Tibial artery (tissue), 4 donors: ENCODE results near the gene CELA1.

ENCODE experiments used
- DNase-seq, 2 donors: peaks; one replicate each; pipeline ENCODE4 v3.0.0-alpha.2; 2019
- H3K27ac ChIP-seq, 2 donors: fragments of 200-600 bp; sonication (generic) in 1 of 2; 1 replicate in 1 of 2; 2 replicates in 1 of 2; pipeline ENCODE4 v1.5.1; 2018 to 2019; ENCODE audit warnings: mild to moderate bottlenecking in 1 of 2
- H3K27me3 ChIP-seq, 2 donors: fragments of 200-600 bp; sonication (generic) in 1 of 2; one replicate each; pipeline versions ENCODE4 v1.5.1 to v1.6.0; 2016 to 2019
- H3K36me3 ChIP-seq, 3 donors: fragments of 200-600 bp; sonication (generic) in 2 of 3; one replicate each; pipeline ENCODE4 v1.5.1; 2016 to 2019; ENCODE audit warnings: mild to moderate bottlenecking in 2 of 3
- H3K4me1 ChIP-seq, 4 donors: fragments of 200-600 bp; sonication (generic) in 2 of 4; 1 replicate in 3 of 4; 2 replicates in 1 of 4; pipeline ENCODE4 v1.5.1; 2016 to 2019
- H3K4me3 ChIP-seq, 2 donors: fragments of 200-600 bp; sonication (generic) in 1 of 2; 1 replicate in 1 of 2; 2 replicates in 1 of 2; pipeline ENCODE4 v1.5.1; 2018 to 2019; ENCODE audit warnings: mild to moderate bottlenecking in 2 of 2
- H3K9me3 ChIP-seq, 3 donors: fragments of 200-600 bp; sonication (generic) in 1 of 3; one replicate each; pipeline ENCODE4 v1.5.1; 2016 to 2019
- CTCF ChIP-seq, 2 experiments: fragments of 200-600 bp in 1 of 2; fragments of 450-650 bp in 1 of 2; IDR thresholded peaks; one replicate each; pipeline ENCODE4 v1.5.1; 2017 to 2019; ENCODE audit warnings: antibody characterized with exemption in 2 of 2, mild to moderate bottlenecking in 1 of 2, moderate library complexity in 1 of 2
- intact Hi-C: fragments of 100-400 bp; cut with DNase I; formaldehyde crosslinking; loops from one replicate; pipeline ENCODE4 v1.15.0; 2023; ENCODE audit warnings: low total_unique reads

CELA1 gene

GRCh38 chr12:51388069-51388799 lies 41.8 kb upstream of the CELA1 start:
- Histone ChIP-seq H3K4me3 (no peak overlapping the region), H3K4me1 (peaks cover 0 to 28% (median 14%) of the 10 kb centered on the region in 4 donors), H3K36me3 (no peaks in the 10 kb centered on the region), H3K9me3 (no peaks in the 10 kb centered on the region), H3K27me3 (peaks cover 0 to 13% of the 10 kb centered on the region in 2 donors), H3K27ac (no peak overlapping the region)
- intact Hi-C loops, result no loop called here
- DNase-seq, result peak; percentile 44 to 67
- TF ChIP-seq CTCF (IDR thresholded peaks at IDR 0.05), result no peak

DNA sequence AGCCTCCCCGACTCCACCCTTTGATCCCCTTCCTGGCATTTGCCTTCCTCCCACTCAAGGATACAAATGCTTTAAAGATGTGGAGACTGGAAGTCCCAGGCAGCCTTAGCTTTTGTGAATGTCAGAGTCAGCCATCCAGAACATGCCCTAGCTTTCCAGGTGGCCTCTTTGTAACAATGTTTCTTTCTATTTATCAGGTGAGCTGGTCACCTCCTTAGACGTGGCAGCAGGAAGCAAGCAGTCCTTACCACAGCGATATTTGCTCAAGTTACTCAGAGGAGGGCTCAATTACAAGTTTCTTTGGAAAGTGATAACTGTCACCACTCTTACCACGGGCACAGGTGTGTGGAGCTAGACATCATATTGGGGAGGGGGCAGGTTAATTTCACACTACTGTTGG lies 39.9 kb upstream of the CELA1 start:
- no peak overlapping the region for H3K27ac ChIP-seq
- H3K36me3 ChIP-seq, result no peaks in the 10 kb centered on the region
- H3K4me3 ChIP-seq, result no peak overlapping the region
- H3K27me3 ChIP-seq, result peaks cover 0 to 4% of the 10 kb centered on the region in 2 donors
- intact Hi-C loops, result no loop called here
- H3K4me1 ChIP-seq, result peaks cover 0 to 11% (median 5%) of the 10 kb centered on the region in 4 donors
- TF ChIP-seq CTCF (IDR thresholded peaks at IDR 0.05), result no peak
- DNase-seq, result no peak
- H3K9me3 ChIP-seq, result no peaks in the 10 kb centered on the region

DNA sequence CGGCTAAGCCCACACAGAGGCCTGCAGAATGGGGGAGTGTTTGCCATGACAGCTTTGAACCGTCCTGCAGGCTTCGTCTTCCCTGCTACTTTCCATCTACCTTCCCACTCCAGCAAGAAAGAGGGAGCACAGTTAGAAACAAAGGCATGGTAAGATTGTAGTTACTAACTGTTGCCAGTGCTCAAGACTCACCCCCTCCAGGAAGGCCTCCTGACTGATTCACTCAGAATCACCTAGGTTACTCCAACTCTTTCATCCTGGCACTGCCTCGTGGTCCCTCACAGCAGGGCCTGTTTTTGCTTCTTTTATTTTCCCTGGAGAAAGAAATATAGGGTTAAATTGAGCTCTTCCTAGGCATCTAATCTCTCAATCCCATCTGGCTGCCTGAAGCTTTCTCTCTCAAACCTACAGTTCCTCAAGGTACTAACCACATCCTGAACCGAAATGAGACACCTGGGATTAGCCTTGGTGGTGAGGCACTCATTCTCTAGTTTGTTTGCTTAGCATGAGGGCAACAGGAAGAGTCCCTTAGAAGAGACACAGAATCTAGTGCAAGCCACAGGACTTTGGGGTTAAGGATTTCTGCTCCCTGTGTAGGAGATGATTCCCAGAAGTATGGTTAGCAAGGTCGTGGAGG lies 36.9 kb upstream of the CELA1 start:
- Histone ChIP-seq H3K9me3 (no peaks in the 10 kb centered on the region), H3K27ac (no peak overlapping the region), H3K27me3 (no peaks in the 10 kb centered on the region), H3K4me3 (no peak overlapping the region), H3K36me3 (no peaks in the 10 kb centered on the region), H3K4me1 (no peaks in the 10 kb centered on the region)
- no peak for DNase-seq
- no peak for TF ChIP-seq CTCF (IDR thresholded peaks at IDR 0.05)
- intact Hi-C loops, result no loop called here

DNA sequence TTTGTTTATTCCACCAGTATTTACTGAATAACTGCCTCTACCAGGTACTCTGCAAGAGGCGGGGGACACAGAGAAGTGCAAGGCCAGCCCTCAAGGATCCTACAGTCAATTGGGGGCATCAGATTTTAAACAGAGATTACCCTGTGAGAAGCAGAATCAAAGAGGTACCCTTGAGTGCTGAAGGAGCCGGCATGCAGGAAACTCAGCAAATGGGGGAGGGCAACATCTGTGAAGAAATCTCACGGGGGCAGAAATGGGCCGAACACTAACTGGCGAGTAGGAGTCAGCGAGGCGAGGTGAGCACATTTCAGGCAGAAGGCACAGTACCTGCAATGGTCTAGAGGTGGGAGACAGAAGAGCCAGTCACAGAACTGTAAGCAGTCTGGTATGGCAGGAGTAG lies 35.7 kb upstream of the CELA1 start:
- TF ChIP-seq CTCF (IDR thresholded peaks at IDR 0.05), result no peak
- Histone ChIP-seq H3K27me3 (no peaks in the 10 kb centered on the region), H3K4me1 (no peaks in the 10 kb centered on the region), H3K27ac (no peak overlapping the region), H3K4me3 (no peak overlapping the region), H3K36me3 (no peaks in the 10 kb centered on the region), H3K9me3 (no peaks in the 10 kb centered on the region)
- intact Hi-C loops, result no loop called here
- DNase-seq, result no peak

DNA sequence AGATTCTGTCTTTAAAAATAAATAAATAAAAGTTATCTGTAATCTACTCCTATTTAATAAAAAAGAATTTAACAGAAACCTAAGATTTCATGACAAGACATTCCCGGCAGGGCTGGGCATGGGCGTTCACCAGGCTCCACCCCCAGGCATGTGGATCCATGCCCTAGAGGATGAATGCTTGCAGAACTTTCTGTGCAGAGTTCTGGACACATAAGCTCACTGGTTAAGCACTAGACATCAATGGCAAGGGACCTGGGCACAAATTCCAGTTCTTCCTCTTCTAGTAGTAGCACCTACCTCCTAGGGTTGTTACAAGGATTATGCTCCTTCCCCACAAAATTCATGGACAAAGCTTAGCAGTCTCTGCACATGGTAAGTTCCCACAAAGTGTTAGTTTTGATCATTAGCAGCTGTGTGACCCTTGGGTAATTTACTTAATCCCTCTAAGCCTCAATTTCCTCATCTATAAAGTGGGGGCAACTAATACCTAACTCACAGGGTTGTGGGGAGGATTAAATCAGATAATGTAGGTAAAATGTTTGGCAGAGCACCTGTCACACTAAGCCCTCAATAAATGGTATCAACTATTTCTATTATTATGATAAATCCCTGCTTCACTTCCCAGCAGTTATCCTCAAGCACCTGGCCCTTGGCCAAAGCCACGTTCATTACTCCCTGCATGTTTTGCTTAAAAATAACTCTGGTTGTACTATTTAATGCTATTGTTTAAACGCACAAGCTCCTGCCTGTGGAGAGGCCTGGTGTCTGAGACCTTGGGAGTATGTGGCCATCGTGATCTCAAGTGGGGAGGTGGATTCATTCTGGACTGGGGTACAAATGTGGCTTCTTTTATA lies 35.0 kb upstream of the CELA1 start:
- Histone ChIP-seq H3K27me3 (no peaks in the 10 kb centered on the region), H3K9me3 (no peaks in the 10 kb centered on the region), H3K36me3 (no peaks in the 10 kb centered on the region), H3K27ac (no peak overlapping the region), H3K4me3 (no peak overlapping the region), H3K4me1 (no peaks in the 10 kb centered on the region)
- no peak for DNase-seq
- no peak for TF ChIP-seq CTCF (IDR thresholded peaks at IDR 0.05)
- intact Hi-C loops, result no loop called here
